HG03039 (cell line): ENCODE data around the gene G6PC3.
"Not testable (repeated sequence)": the region's sequence is repeated elsewhere in the genome, so short reads cannot be mapped to it uniquely, and the experiment has no call there.

Experiments used
- ATAC-seq: cut with Tn5 transposase; IDR thresholded peaks from one replicate; pipeline ENCODE4 v1.9.1; 2021; ENCODE audit warnings: mild to moderate bottlenecking, moderate library complexity; ENCODE audit not compliant: unreplicated experiment

Gene G6PC3

DNA sequence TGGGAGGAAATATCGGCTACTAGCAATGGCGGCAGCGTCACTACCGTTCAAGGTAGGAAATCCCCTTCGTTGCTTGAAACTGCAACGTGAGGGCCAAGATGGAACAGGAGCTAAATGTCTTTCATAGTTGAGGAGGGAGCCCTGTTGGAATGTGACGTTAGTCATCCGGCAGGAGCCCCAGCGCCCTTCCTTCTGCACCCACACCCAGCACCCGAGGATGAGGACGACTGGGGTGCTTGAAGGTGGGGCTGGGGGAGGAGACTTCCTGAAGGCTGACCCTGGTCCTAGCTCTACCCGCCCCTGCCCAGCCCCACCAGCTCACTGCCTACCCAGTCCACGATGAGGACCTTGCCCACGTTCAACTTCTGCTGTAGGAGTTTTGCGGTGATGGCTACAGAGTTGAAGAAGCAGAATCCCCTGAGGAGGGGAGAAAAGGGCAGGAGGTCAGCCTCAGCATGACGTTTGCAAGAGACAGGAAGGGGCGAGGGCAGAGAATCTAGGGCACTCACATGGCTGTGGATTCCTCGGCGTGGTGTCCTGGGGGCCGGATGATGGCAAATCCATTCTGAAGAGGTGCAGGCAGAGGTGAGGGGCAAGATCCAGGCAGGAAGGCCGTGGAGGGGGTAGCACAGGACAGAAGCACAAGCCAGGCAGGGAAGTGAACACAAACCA, 11.9 kb downstream of the G6PC3 start:
- ATAC-seq, result no peak

DNA sequence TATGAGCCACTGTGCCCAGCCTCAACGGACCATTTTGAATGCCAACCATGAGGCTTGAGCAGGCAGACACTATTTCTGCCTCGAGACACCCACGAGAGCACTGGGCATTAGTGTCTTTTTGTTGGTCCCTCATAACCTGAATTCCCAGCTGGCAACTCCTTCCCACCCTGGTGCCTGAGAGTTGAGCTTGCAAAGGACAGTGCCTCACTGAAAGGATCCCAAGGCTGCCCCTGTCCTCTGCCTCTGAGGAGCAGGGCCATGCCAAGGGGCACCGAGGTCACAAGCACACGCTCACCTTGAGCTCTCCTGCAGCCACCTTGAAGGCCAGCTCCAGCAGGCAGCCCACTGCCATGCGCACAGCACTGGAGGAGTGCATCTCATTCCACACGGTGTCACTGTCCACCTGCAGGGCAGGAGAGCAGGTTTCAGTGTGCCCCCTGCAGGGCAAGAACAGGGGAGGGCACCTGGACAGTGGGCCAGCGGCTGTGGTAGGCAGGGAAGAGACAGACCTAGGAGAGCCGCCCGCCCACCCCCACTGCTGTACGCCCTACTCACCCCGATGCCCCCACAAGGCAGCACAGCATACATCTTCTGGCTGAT, 12.8 kb downstream of the G6PC3 start:
- no peak for ATAC-seq

DNA sequence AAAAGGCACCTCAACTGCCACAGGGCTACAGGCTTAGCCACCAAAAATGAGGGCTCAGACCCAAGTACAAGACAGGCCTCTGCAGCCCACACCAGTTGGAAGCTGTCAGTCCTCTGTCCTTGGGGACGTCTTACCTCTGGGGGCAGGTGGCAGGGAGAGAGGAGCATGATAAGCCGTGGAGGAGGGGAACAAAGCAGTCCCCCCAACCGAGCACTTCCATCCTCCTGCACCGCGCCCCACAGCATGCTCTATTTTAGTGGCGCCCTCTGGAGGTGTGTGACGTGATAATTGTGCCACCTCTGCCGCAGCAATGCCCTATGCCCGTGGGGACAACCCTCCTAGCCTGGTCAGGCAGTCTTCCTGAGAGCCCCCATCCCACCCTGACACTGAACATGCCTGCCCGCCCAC, 13.6 kb downstream of the G6PC3 start:
- no peak for ATAC-seq

DNA sequence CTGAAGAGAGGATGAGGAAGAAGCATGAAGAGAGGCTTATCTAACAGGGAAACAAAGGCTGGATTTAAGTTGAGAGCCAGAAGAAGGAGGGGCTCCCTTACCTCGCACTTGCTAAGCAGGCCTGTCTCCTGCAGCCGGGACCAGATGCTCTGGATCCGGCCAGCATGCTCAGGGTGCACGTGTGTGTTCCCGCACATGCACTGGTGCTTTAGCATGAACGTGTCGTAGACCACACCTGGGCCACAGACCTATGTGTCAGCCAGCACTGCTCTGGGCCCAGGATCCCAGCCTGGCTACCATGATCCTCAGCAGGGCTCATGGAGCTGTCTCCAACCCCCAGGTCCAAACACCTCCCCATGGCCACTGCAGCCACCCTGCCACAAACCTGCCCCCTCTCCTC, 14.4 kb downstream of the G6PC3 start:
- no peak for ATAC-seq

DNA sequence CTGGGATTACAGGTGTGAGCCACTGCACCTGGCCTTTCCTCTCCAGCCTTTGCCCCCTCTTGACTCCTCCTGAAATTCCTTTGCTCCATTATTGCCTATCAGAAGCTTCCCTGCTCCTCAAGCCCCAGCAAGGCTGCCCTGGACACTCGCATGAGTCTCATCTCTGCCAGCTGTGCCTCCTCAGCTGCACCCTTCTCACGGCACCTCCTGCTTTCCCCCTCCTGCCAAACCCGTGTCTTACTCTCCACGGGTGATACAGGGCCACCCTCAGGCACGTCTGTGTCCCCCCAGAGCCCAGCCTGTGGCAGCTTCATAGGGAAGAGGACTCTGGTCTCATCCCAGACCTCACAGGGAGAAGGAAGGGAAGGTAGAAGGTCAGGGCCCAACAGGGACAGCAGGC, 15.4 kb downstream of the G6PC3 start:
- no peak for ATAC-seq

DNA sequence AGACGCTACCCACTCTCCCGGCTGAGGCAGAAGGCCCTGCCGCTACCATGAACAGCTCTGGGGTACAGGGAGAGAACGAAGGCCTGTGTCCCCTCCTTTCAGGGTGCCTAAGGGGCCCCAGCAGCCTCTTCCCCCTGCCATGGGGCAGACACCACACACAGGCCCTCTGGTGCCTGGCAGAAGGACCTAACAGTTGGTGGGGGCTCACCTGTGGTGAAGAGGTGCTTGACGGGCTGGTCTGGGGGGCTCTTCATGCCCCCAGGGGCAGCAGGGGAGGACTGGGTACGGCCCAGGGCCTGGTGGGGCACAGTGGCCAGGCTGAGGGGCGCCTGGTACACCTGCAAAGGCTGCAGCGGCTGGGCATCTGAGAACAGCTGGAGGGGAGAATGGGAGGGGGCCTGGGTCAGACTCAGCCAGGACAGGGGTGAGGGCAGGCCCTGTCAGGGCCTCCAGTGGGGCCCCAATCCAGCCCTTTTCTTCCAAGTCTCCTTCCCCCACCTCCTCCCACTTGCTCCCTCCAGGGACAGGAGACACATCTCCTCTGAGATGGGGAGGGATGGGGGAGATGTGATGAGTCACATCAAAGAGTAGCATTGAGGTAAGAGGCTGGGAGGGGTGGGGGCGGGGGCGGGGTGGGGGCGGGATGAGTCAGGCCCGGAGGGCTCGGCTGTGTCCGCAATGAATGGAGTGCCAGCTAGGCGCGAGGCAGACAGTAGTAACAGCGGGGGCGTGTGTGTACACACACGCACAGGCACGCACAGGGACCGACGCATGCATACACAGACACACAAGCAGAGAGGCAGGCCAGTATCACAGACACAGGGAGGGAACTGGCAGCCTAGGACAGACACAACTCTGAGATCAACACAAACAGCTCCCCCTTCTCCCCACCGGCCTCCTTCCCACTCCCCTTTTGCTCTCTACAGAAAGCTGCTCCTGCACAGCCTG, 16.1 kb downstream of the G6PC3 start:
- no peak for ATAC-seq

DNA sequence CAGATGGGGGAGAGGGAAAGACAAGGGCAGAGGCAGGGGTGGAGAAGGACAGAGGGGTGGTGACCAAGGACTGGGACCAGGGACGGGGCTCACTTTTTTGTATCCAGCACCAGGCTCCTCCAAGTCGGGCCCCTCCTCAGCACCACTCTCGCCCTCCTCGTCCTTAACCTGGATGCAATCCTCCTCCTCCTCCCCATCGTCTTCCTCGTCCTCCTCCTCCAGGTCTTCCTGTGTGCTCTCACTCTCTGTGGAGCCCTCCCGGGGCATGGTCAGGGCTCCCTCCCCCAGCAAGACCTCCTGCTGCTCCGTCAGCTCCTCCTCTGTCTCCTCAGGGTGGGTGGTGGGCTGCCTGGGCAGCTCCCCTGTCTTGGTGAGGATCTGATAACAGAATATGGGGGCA, 16.8 kb downstream of the G6PC3 start:
- ATAC-seq, result no peak

DNA sequence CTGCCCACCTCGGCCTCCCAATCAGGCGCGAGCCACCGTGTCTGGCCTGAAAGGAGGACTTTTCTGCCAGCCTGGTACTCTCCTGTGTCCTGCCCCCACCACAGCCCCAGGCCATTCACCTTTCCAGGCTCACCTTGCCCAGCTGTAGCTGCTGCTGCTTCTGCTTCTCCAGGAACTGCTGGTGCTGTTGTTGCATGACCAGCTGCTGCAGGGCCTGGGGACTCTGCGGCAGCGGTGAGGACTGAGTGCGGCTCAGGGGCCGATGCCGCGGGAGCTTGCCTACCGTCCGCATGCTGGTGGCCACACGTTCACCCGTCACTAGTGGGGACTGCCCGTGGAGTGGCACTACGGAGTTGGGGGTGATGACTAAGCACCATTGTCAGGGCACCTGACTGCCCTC, 17.7 kb downstream of the G6PC3 start:
- ATAC-seq, result no peak

DNA sequence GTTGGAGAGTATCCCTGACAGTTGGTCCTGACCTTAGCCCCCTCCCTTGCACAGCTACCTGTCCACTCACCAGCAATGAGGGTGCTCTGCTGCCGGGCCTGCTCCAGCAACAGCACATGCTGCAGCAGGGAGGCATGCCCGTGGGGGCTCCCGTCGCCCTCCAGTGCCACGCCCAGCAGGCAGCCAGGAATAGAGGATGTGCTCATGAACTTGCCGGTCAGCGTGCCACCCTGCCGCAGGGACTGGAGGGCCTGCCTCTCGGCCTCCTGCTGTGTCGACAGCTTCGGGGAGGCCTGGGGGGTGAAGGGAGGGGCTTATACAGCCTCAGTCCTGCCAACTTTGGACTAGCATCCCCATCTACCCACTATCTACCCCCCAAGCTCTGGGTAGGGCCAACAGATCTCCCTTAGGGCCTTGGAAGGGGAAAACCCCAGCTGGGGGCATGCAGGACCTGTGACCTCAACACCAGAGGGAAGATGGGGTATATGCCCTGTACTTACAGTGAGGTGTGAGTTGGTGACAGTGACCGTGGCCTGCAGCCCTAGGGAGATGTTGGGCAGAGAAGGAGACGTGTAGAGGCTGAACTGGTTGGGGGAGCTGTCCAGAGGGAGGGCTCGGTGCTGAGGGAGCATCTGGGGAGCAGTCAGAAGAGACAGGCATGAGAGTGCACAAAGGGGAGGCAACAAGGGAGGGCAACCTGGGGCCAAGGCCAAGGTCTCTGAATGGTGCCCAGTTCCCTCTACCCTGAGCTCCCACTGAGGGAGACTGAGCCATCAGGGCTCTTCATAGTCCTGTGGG, 20.9 kb downstream of the G6PC3 start:
- ATAC-seq, result no peak

DNA sequence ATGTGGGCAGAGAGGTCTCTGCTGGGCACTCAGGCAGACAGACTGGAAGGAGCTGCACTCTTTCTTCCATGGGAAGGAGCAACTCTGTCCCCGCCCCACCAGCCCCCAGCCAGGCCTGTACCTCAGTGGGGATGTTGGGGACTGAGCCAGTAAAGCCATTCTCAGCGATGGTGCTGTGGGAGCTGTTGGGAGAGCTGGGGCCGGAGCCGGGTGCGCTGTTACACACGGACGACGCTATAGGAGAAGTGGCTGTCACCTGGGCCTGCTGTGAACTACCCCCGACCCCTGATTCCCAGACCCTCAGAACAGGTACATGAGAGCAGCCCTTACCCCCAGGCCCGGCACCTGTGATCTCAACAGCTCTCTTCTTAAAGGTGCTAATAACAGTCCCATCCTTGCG, 21.5 kb downstream of the G6PC3 start:
- no peak for ATAC-seq

DNA sequence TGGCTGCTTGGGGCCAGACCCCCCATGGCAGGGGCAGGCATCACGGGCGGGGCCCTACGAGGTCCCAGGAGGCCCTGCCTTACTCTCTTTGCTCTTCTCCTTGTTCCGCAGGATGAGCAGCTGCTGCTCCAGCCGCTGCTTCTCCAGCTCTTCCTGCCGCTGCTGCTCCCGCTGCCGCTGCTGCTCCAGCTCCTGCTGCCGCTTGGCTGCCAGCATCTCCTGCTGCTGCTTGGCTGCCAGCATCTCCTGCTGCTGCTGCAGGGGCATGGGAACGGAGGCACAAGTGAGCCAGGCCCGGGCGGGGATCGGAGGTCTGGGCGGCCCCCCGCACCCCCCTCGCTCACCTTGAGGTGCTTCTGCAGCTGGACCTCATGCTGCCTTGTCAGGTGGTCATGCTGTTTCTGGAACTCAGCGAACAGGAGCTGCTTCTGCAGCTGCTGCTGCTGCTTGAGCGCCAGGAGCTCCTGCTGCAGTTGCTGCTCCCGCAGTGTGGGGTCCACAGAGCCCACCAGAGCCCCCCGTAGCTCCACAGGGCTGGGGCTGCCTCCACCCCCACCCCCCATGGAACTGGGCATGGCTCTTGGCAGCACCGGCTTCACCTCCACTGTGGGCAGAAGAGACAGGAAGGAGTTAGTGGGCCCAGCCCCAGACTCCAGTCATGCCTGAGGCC, 22.8 kb downstream of the G6PC3 start:
- no peak for ATAC-seq

DNA sequence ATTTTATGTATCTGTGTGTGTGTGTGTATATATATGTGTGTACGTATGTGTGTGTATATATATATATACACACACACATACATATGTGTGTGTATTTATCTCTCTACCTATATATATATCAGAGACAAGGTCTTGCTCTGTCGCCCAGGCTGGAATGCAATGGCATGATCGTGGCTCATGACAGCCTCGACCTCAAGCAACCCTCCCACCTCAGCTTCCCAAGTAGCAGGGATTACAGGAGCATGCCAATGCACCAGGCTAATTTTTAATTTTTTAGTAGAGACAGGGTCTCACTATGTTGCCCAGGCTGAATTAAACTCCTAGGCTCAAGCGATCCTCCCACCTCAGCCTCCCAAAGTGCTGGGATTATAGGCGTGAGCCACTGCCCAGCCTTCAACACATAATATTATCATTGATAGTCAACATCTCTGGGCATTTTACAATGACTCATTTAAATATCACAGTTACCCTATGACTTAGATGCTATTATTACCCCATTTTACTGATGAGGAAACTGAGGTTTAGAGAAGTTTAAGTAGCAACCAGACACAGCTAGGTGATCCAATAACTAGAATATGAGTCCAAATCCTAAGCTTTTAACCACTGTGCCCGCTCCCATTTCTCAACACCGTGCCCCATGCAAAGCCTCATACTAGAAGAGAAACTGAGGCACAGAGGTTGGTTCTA, 24.3 kb downstream of the G6PC3 start:
- no peak for ATAC-seq

DNA sequence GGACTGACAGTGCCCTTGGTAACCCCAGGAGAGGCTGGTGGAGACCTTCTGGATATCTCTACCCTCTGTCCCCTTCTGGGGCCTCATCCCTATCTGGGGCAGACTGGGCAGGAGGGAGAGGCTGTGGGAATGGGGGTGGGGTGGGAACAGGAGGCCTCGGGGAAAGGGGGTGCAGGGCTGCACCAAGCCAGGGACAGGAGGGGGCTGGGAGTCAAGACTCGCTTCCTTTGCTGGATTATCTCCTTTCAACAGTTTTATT, 24.8 kb downstream of the G6PC3 start:
- ATAC-seq, result no peak

DNA sequence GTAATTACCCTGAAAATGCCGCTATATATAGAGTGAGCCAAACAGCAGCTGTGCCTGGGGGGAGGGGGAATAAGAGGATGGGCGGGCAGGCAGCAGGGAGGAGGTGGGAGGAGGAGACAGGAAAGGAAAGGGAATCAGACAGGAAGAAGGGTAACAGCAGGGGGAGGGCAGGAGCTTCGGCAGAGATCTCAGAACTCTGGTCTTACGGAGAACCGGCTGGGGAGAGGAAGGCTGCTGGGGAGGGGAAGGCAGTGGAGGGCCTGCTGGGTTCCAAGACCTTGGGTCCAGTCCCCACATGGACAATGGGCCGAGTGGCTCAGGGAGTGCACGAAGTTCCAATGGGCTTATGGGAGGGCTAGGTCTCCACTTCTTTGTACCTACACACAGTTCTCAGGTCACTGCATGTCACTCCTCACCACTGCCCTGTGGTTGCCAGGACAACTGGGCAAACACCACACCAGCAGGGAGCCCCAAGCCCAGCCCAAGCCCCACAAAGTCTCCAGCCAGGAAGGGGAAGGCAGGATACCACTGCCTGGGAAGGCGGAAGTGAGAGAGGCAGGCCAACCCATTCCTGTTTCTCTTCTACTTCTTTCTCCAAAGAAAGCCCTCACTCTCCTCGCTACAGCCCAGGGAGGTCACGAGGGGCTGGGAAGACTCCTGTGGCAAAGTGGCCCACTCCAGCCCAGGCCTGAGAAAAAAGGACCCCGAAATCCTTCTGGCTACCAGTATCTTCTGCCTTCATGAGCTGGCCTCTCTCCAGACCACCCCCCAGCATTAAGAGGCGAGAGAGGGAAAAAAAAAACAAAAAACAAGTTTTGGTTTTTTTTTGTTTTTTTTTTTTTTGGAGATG, 25.3 kb downstream of the G6PC3 start:
- ATAC-seq, result no peak

DNA sequence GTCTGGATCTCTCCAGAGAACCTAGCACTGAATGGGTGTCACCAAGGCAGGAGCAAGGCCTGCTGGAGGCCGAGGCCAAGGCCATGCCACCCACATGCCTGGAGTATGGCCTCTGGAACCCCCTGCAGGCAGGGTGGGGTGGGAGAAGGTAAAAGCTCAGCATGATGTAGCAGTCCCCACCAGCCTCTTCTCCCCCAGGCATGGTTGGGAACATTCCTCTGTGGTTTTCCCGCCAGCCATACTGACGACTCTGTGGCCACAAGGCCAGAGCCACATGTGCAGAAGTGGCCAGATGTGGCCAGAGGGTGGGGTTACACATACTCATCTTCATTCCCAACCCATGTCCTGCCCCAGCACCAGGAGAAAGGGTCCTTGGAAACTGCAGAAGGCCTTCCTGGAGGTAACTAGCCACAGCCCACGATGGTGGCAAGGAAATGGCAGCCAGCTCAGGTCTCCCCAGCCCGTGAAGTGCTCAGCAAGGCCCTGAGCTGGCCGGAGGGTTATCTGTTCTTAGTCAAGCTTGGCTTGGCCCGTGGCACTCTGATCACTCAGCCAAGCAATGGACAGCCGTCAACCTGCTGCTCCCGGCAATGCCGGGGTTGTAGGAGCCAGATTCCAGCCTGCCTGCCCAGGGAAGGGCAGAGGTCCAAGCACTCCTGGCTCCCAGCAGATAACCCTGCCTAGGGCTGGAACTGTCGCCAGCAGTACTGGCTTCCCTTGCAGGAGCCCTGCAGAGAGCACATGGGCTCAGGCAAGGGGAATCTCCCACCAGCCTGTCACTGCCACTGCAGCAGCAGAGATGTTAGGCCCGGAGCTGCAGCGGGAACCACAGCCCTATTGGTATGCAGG, 26.8 kb downstream of the G6PC3 start:
- no peak for ATAC-seq

DNA sequence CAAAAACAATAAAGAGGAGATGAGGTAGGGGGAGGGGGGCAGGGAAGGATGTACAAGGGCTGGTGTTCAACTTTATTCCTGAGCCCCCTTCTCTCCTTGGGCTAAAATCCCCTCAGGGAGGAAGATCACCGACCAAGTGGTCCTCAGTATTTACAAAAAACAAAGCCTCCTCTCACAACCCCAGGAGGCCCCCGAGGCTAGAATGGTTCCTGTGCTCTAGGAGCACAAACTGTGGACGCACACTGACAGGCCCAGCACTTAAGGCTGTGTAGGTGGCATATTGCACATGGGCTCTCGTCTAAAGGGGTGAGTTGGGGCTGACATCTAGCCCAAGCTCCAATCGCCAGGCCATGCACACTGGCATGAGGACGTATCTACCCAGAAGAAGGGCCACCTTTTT, 31.3 kb downstream of the G6PC3 start:
- not testable (repeated sequence) for ATAC-seq

DNA sequence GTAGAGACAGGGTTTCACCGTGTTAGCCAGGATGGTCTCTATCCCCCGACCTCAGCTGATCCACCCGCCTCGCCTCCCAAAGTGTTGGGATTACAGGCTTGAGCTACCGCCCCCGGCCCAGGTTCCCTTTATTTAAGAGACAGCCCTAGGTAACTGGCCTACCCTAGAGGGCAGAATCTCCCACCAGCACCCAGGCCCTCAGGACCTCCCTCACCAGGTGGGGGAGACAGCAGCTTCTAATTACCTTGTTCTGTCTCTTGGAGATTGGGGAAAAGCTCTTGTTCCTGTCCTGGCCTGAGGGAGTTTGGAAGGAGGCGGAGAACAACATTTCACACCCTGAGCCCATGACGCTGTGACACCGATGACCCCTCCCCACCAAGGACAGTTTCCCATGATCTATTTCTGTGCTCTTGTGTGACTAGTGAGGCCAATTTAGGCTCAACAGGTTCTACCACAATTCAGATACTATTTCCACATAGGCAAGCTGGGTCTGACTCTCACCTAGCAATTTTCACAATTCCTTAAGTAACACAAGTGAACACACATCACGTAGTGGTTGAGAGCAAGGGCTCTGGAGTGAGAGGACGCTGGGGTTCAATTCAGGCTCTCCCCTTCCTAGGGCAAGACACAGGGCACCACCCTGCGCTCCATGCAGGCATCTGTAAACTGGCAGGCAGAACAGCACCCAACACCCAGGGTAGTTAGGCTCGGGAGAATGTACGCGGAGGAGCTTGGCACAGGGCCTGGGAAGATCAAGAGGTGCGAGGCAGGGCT, 32.5 kb downstream of the G6PC3 start:
- ATAC-seq, result no peak

DNA sequence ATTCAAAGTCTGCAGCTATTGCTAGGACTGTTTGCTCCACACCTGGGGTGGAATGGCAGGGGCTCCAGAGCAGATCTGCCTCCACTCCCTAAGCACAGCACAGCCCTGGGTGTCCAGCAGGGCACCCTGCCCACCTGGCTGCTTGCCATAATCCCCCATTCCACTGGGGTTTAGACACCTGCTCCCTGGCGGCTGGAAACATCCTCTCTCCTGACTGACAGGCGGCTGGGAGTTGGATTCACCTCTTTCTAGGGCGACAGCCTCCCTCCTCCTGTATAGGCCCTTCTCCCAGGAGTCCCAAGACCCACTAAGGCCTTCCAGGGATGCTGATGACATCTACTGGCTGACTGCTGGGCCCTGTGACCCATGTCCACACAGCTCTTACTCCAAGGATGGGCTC, 34.9 kb downstream of the G6PC3 start:
- ATAC-seq, result no peak
